Amniotic stem cell (primary cell): ENCODE measurements around the gene HIP1.
"Not testable (repeated sequence)": the region's sequence is repeated elsewhere in the genome, so short reads cannot be mapped to it uniquely, and the experiment has no call there.

Experiments
- DNase-seq: peaks from one replicate; lab custom pipeline; 2025; lab: John Stamatoyannopoulos, UW

Gene HIP1

GRCh38 chr7:75739796-75740672 is 1.3 kb upstream of the HIP1 start:
- no peak for DNase-seq

- DNase-seq, result peak; percentile 99
Measured at GRCh38 chr7:75738975-75739795, 444 bp upstream of the HIP1 start.

GRCh38 chr7:75737856-75738603 is 711 bp downstream of the HIP1 start:
- no peak for DNase-seq

- no peak for DNase-seq
Measured at GRCh38 chr7:75735581-75736350, 3.0 kb downstream of the HIP1 start.

GRCh38 chr7:75734586-75735458 is 3.9 kb downstream of the HIP1 start:
- DNase-seq, result no peak

GRCh38 chr7:75732764-75733630 is 5.7 kb downstream of the HIP1 start:
- peak; percentile 52 for DNase-seq

- no peak for DNase-seq
Measured at GRCh38 chr7:75732016-75732521, 6.7 kb downstream of the HIP1 start.

GRCh38 chr7:75729851-75730274 is 8.9 kb downstream of the HIP1 start:
- DNase-seq, result no peak

GRCh38 chr7:75727881-75728593 is 10.7 kb downstream of the HIP1 start:
- no peak for DNase-seq

GRCh38 chr7:75727351-75727750 is 11.4 kb downstream of the HIP1 start:
- DNase-seq, result not testable (repeated sequence)

GRCh38 chr7:75725306-75725705 is 13.4 kb downstream of the HIP1 start:
- no peak for DNase-seq

GRCh38 chr7:75723444-75723843 is 15.3 kb downstream of the HIP1 start:
- no peak for DNase-seq

GRCh38 chr7:75722373-75722772 is 16.4 kb downstream of the HIP1 start:
- DNase-seq, result no peak

GRCh38 chr7:75721922-75722321 is 16.8 kb downstream of the HIP1 start:
- DNase-seq, result not testable (repeated sequence)

GRCh38 chr7:75721426-75721825 is 17.3 kb downstream of the HIP1 start:
- no peak for DNase-seq

- DNase-seq, result no peak
Measured at GRCh38 chr7:75719626-75720025, 19.1 kb downstream of the HIP1 start.

GRCh38 chr7:75718390-75719031 is 20.2 kb downstream of the HIP1 start:
- DNase-seq, result no peak

- DNase-seq, result not testable (repeated sequence)
Measured at GRCh38 chr7:75717746-75718145, 21.0 kb downstream of the HIP1 start.
